Thymus (tissue), 11 donors: ENCODE data around the gene HIVEP3. TPM values are rescaled to one million over a fixed set of nuclear protein-coding genes. Genes with fewer than 3 reads are reported as not detected.
"Not testable (repeated sequence)": the region's sequence is repeated elsewhere in the genome, so short reads cannot be mapped to it uniquely, and the experiment has no call there.

Experiments used
- DNase-seq, 9 donors: peaks; one replicate each; pipeline ENCODE4 v3.0.0-alpha.2; 2013; ENCODE audit warnings: low spot score in 9 of 9, low read depth in 6 of 9, missing footprints in 1 of 9
- H3K27ac ChIP-seq, 2 donors: one replicate each; pipeline ENCODE4 v1.5.1; 2013; ENCODE audit warnings: control low read depth in 1 of 2, low read depth in 1 of 2, low read length in 1 of 2, mild to moderate bottlenecking in 1 of 2, moderate library complexity in 1 of 2
- H3K27me3 ChIP-seq, 2 donors: one replicate each; pipeline ENCODE4 v1.5.1; 2013; ENCODE audit warnings: low read length in 1 of 2; ENCODE audit not compliant: control insufficient read depth in 2 of 2, insufficient read depth in 1 of 2
- H3K36me3 ChIP-seq, 2 donors: one replicate each; pipeline ENCODE4 v1.5.1; 2013; ENCODE audit warnings: low read length in 1 of 2, mild to moderate bottlenecking in 1 of 2, moderate library complexity in 1 of 2; ENCODE audit not compliant: control insufficient read depth in 2 of 2, insufficient read depth in 2 of 2
- H3K4me1 ChIP-seq, 2 donors: one replicate each; pipeline ENCODE4 v1.5.1; 2013; ENCODE audit warnings: low read length in 2 of 2; ENCODE audit not compliant: control insufficient read depth in 2 of 2, insufficient read depth in 2 of 2
- H3K4me3 ChIP-seq, 2 donors: one replicate each; pipeline ENCODE4 v1.5.1; 2013; ENCODE audit warnings: low read length in 2 of 2, control low read depth in 1 of 2, mild to moderate bottlenecking in 1 of 2
- H3K9me3 ChIP-seq, 2 donors: one replicate each; pipeline ENCODE4 v1.5.1; 2013; ENCODE audit warnings: low read length in 1 of 2, mild to moderate bottlenecking in 1 of 2; ENCODE audit not compliant: control insufficient read depth in 2 of 2, insufficient read depth in 1 of 2
- WGBS: extraction: QIAGEN DNeasy Blood & Tissue Kit; methylation state at CpG from one replicate; pipeline ENCODE4 v1.1.7; 2013; 5-methylcytosine and 5-hydroxymethylcytosine counted together
- polyA plus RNA-seq: library from polyadenylated mRNA; stranded (reverse); fragments of 200-250 nt; gene quantifications from one replicate; pipeline ENCODE4 v1.2.3, GENCODE V29; 2013
- total RNA-seq: library from RNA; stranded (reverse); fragments of 120-200 nt; gene quantifications from one replicate; pipeline ENCODE4 v1.2.4, GENCODE V29; 2013
- donor health status: healthy.

Gene HIVEP3
- total and polyA plus RNA-seq, 2 donors, result 6.7 to 12.1 TPM

- WGBS, result 97% methylated on average over 4 of the region's 4 CpGs
- no peaks in the 10 kb centered on the region for H3K9me3 ChIP-seq
- no peaks in the 10 kb centered on the region for H3K36me3 ChIP-seq
- no peak overlapping the region for H3K4me3 ChIP-seq
- H3K27me3 ChIP-seq, result no peaks in the 10 kb centered on the region
- no peak overlapping the region for H3K27ac ChIP-seq
- H3K4me1 ChIP-seq, result peaks cover 0 to 12% of the 10 kb centered on the region in 2 donors
- DNase-seq, result no peak
Measured at GRCh38 chr1:41704196-41704595, 214.5 kb downstream of the HIVEP3 start.

- Histone ChIP-seq H3K9me3 (peaks cover 0 to 8% of the 10 kb centered on the region in 2 donors), H3K4me3 (no peak overlapping the region), H3K4me1 (peaks cover 0 to 19% of the 10 kb centered on the region in 2 donors), H3K27ac (no peak overlapping the region), H3K27me3 (no peaks in the 10 kb centered on the region), H3K36me3 (no peaks in the 10 kb centered on the region)
- no peak for DNase-seq
- 96% methylated on average over 4 of the region's 4 CpGs for WGBS
Measured at GRCh38 chr1:41702771-41703170, 216.0 kb downstream of the HIVEP3 start.

DNA sequence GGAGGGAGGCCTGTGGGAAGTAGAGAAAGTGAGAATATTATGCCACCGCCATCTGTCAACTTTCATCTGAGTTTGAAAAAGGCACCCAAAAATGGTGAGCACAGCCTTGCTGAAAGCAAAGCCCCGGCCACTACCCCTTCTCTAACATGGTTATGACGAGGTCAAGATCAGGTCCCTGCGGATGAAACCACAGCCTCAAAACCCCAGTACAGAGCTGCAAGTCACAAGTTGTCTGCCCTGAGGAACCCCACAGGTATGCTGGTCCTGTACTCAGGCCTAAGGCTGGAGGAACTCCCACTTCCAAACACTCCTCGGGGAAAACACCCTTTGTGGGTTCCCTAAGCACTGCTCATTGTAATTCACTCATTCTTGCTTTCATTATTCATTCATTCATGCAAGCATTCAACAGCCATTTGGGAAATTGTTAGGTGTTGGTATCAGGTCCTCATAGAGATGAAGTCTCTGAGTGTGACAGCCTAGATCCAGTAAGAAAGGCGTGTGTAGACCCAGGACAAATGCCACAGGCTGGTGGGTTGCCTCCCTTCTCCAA, 217.7 kb downstream of the HIVEP3 start:
- Histone ChIP-seq H3K27ac (no peak overlapping the region), H3K9me3 (peaks cover 0 to 8% of the 10 kb centered on the region in 2 donors)
- WGBS, result 90% methylated on average over 6 of the region's 6 CpGs

GRCh38 chr1:41700581-41700980, 218.1 kb downstream of the HIVEP3 start:
- peaks cover 3 to 36% of the 10 kb centered on the region in 2 donors for H3K4me1 ChIP-seq
- no peaks in the 10 kb centered on the region for H3K27me3 ChIP-seq
- peaks cover 0 to 8% of the 10 kb centered on the region in 2 donors for H3K9me3 ChIP-seq
- no peak overlapping the region for H3K27ac ChIP-seq
- H3K36me3 ChIP-seq, result peaks cover 0 to 3% of the 10 kb centered on the region in 2 donors
- 96% methylated on average over 5 of the region's 5 CpGs for WGBS
- H3K4me3 ChIP-seq, result no peak overlapping the region
- DNase-seq, result no peak

More for the DNA sequence above, 217.7 kb downstream of the HIVEP3 start:
- Histone ChIP-seq H3K4me1 (peaks cover 3 to 34% of the 10 kb centered on the region in 2 donors), H3K36me3 (peaks cover 0 to 1% of the 10 kb centered on the region in 2 donors), H3K27me3 (no peaks in the 10 kb centered on the region), H3K4me3 (no peak overlapping the region)
- DNase-seq, result no peak

DNA sequence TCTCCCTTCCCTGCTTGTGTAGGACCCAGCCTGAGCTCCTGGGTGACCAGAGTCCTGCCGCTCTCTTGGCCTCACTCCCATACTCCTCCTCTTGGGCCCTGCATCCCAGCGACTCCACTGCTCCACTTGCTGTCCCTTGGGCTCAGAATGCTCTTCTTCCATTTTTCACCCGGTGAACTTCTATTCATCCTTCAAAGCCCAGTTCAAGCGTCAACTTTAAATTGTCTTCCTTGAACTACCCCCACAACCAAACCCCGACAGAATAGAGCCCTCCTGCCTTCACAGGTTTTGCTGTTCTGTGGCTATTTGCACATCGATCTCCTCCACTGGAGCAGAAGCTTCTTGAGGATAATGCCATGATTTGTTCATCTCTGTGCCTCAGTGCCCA, 218.9 kb downstream of the HIVEP3 start:
- Histone ChIP-seq H3K27me3 (no peaks in the 10 kb centered on the region), H3K36me3 (peaks cover 0 to 3% of the 10 kb centered on the region in 2 donors), H3K4me1 (peaks cover 3 to 42% of the 10 kb centered on the region in 2 donors), H3K4me3 (no peak overlapping the region), H3K27ac (no peak overlapping the region), H3K9me3 (peaks cover 0 to 8% of the 10 kb centered on the region in 2 donors)
- WGBS, result 98% methylated on average over 6 of the region's 6 CpGs
- DNase-seq, result no peak

DNA sequence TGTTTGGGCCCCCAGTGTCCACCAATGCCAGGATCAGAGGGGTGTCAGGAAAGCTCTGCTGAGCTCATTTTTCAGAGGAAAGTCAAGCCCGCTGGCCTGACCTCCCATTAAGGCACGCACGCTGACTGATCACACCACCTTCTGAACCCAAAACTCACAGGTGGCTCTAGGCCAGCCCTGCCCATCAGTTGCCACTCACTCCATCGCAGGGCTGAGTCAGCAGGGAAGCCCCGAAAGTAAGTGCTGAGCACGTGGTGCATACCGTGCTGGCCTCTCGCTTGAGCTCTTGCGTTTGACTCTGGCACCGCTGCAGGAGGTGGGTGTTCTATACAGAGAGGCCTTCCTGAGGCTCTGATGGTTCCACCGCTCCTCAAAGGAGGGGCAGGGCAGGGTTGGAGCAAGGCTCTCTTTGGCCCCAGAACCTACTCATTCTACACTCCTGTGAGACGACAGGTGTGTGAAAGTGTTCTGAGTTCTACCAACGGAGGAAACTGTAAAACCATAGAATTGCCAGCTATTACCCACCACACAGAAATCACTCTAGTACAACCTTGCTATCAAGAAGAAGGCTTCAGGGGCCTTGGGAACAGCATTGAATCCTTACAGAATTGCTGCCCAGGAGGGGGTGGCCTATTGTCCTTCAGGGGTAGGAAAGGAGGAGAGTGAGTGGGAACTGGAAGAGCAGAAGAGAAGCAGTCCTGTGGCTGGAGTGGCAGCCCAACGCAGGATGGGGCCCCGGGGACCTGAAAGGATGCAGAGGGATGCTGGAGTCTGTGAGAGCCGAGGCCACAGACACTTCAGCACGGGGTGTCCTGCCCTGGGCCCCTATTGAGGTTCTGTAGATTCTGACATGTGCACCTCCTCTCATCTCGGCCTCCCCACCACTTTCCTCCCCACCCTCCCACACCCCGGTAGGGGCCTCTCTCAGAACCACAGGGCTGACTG, 219.5 kb downstream of the HIVEP3 start:
- WGBS, result 92% methylated on average over 19 of the region's 19 CpGs
- no peak overlapping the region for H3K4me3 ChIP-seq
- no peak overlapping the region for H3K27ac ChIP-seq
- peaks cover 0 to 3% of the 10 kb centered on the region in 2 donors for H3K36me3 ChIP-seq
- H3K9me3 ChIP-seq, result peaks cover 0 to 8% of the 10 kb centered on the region in 2 donors
- H3K4me1 ChIP-seq, result peaks cover 3 to 46% of the 10 kb centered on the region in 2 donors
- no peak for DNase-seq
- H3K27me3 ChIP-seq, result no peaks in the 10 kb centered on the region

DNA sequence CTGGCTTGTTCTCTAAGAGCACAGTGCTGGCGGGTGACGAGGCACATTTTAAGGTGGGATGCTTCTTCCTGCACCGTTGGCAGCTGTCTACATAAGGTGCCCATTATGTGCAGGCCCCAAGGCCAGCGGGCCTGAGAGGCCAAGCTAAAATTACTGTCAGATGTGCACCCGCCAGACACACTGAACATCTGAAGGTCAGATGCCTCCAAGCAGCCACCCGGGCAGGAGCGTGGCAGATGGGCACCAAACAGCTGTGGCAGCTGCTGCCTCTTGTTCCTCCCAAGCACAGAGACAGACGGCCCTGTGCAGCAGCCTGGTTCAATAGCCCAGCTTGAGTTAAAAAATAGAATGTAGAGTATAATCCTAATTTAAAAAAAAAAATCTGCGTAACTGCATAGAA, 222.3 kb downstream of the HIVEP3 start:
- Histone ChIP-seq H3K36me3 (peaks cover 0 to 3% of the 10 kb centered on the region in 2 donors), H3K4me3 (no peak overlapping the region), H3K4me1 (peaks cover 8 to 44% of the 10 kb centered on the region in 2 donors), H3K9me3 (peaks cover 0 to 8% of the 10 kb centered on the region in 2 donors), H3K27ac (no peak overlapping the region), H3K27me3 (no peaks in the 10 kb centered on the region)
- DNase-seq, result peak in 3 of 9 donors; percentile 40 to 65 (median 46)
- 65% methylated on average over 9 of the region's 9 CpGs for WGBS

DNA sequence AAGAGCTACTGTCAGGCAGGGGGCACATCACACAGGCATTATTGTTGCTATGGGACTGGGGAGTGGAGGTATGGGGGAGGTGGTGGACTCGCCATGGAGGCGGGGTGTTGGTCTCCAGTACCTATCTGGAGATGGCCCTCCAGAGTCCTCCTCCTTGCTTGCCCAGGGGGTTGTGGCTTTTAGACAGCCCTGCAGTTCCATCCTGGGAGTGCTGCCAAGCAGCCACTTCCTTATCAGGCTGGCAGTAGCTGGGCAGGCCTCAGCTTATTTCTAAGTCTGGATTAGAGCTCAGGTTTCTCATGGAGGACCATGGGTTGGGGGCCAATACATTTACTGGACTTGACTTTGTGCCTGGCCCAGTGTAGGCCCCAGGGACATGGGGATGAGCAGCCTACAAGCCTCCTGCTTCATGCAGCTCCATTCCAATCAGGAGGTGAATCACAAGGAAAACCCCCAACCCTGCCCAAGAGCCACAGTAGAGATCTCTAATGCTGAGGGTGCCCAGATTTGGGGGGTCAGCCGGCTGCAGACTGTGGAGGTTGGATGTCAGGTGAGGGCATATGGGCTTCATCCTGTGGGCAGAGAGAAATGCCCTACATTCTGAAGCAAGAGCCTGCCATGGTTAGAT, 223.5 kb downstream of the HIVEP3 start:
- no peak overlapping the region for H3K4me3 ChIP-seq
- no peak overlapping the region for H3K27ac ChIP-seq
- no peak for DNase-seq
- peaks cover 0 to 3% of the 10 kb centered on the region in 2 donors for H3K36me3 ChIP-seq
- peaks cover 0 to 8% of the 10 kb centered on the region in 2 donors for H3K9me3 ChIP-seq
- H3K4me1 ChIP-seq, result peaks cover 8 to 44% of the 10 kb centered on the region in 2 donors
- no peaks in the 10 kb centered on the region for H3K27me3 ChIP-seq
- 90% methylated on average over 3 of the region's 3 CpGs for WGBS

DNA sequence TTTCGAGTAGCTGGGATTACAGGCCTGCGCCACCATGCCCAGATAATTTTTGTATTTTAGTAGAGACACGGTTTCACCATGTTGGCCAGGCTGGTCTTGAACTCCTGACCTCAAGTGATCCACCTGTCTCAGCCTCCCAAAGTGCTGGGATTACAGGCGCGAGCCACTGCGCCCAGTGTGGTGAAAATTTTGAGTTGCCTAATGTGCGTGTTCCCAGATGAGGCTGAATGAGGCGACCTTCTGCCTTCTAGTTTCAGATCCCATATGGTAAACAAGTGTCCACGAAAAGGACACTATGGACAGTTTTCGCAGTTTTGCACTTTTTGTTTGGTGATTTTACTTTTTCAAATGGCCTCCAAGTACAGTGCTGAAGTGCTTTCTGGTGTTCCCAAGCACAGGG, 226.8 kb downstream of the HIVEP3 start:
- DNase-seq, H3K9me3 ChIP-seq, H3K27ac ChIP-seq, H3K4me3 ChIP-seq, H3K27me3 ChIP-seq, H3K36me3 ChIP-seq: not testable (repeated sequence)
- 95% methylated on average over 10 of the region's 10 CpGs for WGBS
- H3K4me1 ChIP-seq, result peaks cover 12 to 45% of the 10 kb centered on the region in 2 donors
